Sigmoid colon (tissue), 4 donors: ENCODE results near the gene CMC1.

Source experiments
- EP300 ChIP-seq, 4 donors: sonication (generic); formaldehyde crosslinking; IDR thresholded peaks; one replicate each; pipeline ENCODE4 v1.6.1; 2017; ENCODE audit warnings: antibody characterized with exemption in 4 of 4
- POLR2A ChIP-seq, 2 donors: fragments of 450-650 bp; IDR thresholded peaks; one replicate each; pipeline ENCODE4 v1.6.1; 2016; ENCODE audit warnings: antibody characterized with exemption in 2 of 2, mild to moderate bottlenecking in 2 of 2, moderate library complexity in 2 of 2
- POLR2AphosphoS5 ChIP-seq, 4 donors: sonication (generic); formaldehyde crosslinking; IDR thresholded peaks; one replicate each; pipeline ENCODE4 v1.6.1; 2017; ENCODE audit warnings: antibody characterized with exemption in 4 of 4
- TF ChIP-seq, protein P1 (sequence below), 4 experiments: fragments of 450-650 bp in 3 of 4; fragments of 200-600 bp in 1 of 4; IDR thresholded peaks; one replicate each; pipeline ENCODE4 v1.5.1; 2016 to 2019; ENCODE audit warnings: antibody characterized with exemption in 4 of 4, mild to moderate bottlenecking in 3 of 4, moderate library complexity in 2 of 4

DNA sequence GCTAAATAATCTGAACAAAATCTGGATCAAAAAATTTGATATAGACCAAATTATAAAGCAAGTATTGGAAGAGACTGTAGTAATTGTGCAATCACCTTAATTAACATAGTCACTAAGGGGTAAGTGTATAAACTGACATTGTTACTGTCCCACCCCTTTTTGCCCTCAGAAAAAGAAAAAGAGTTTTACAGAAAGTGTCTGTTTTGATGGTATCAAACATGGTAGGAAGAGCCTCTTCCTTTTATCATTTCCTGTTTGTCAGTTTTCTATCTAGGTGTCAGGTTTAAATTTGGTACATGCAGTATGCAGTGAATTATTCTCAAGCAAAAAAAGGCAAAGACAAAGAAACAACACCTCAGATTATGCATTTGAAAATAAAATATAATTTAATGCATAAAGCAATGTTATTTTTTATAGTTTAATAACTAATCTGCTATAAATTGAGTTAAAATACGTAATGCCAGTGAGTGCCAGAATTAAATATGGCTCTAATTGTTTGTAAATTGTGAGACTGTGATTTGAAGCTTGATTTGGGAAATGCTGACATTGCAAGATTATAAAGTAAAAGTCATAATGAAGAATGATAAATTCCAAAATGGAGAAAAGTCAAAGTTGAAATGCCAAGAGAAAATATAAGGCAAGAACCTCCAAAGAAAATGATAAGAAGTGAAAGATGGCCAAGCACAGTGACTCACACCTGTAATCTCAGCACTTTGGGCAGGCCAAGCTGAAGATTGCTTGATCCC is 30.3 kb upstream of the CMC1 start:
- TF ChIP-seq, protein P1, sequence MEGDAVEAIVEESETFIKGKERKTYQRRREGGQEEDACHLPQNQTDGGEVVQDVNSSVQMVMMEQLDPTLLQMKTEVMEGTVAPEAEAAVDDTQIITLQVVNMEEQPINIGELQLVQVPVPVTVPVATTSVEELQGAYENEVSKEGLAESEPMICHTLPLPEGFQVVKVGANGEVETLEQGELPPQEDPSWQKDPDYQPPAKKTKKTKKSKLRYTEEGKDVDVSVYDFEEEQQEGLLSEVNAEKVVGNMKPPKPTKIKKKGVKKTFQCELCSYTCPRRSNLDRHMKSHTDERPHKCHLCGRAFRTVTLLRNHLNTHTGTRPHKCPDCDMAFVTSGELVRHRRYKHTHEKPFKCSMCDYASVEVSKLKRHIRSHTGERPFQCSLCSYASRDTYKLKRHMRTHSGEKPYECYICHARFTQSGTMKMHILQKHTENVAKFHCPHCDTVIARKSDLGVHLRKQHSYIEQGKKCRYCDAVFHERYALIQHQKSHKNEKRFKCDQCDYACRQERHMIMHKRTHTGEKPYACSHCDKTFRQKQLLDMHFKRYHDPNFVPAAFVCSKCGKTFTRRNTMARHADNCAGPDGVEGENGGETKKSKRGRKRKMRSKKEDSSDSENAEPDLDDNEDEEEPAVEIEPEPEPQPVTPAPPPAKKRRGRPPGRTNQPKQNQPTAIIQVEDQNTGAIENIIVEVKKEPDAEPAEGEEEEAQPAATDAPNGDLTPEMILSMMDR (IDR thresholded peaks at IDR 0.05) = no peak
- TF ChIP-seq POLR2A (IDR thresholded peaks at IDR 0.05) (no peak), POLR2AphosphoS5 (IDR thresholded peaks at IDR 0.05) (no peak), EP300 (IDR thresholded peaks at IDR 0.05) (no peak)
